NCI-H1417 (cell line): ENCODE results near the gene FAM240A.
A peak's percentile ranks its signal among the peaks of the same experiment; 100 is the strongest.

Experiments
- DNase-seq, 3 experiments: peaks; one replicate each; lab custom pipeline; 2025; lab: John Stamatoyannopoulos, UW

The FAM240A gene

GRCh38 chr3:46662771-46663551 lies 50.6 kb downstream of the FAM240A start:
- peak in 2 of 3 experiments; percentile 30 to 68 for DNase-seq

GRCh38 chr3:46663591-46664135 lies 51.3 kb downstream of the FAM240A start:
- peak; percentile 59 to 98 (median 89) for DNase-seq

GRCh38 chr3:46664188-46664970 lies 52.1 kb downstream of the FAM240A start:
- DNase-seq = no peak

- DNase-seq = peak in 1 of 3 experiments; percentile 35
Measured at GRCh38 chr3:46664971-46665762, 52.8 kb downstream of the FAM240A start.

- DNase-seq = peak in 2 of 3 experiments; percentile 59 to 82
Measured at GRCh38 chr3:46665763-46666452, 53.6 kb downstream of the FAM240A start.

- DNase-seq = no peak
Measured at GRCh38 chr3:46666453-46666845, 54.1 kb downstream of the FAM240A start.

GRCh38 chr3:46667061-46667621 lies 54.8 kb downstream of the FAM240A start:
- no peak for DNase-seq

- DNase-seq = no peak
Measured at GRCh38 chr3:46667657-46668056, 55.3 kb downstream of the FAM240A start.

- no peak for DNase-seq
Measured at GRCh38 chr3:46668116-46668515, 55.8 kb downstream of the FAM240A start.

- no peak for DNase-seq
Measured at GRCh38 chr3:46668591-46668990, 56.3 kb downstream of the FAM240A start.

- no peak for DNase-seq
Measured at GRCh38 chr3:46669191-46669999, 57.1 kb downstream of the FAM240A start.

- no peak for DNase-seq
Measured at GRCh38 chr3:46670000-46670890, 57.9 kb downstream of the FAM240A start.

GRCh38 chr3:46670891-46671427 lies 58.6 kb downstream of the FAM240A start:
- no peak for DNase-seq

GRCh38 chr3:46671541-46672348 lies 59.4 kb downstream of the FAM240A start:
- DNase-seq = no peak

- no peak for DNase-seq
Measured at GRCh38 chr3:46672349-46672695, 60.0 kb downstream of the FAM240A start.

GRCh38 chr3:46673151-46674030 lies 61.1 kb downstream of the FAM240A start:
- DNase-seq = no peak
